ENCODE data around the gene SHROOM3. TPM values are rescaled to one million over a fixed set of nuclear protein-coding genes. Genes with fewer than 3 reads are reported as not detected.
A peak's percentile ranks its signal among the peaks of the same experiment; 100 is the strongest.

SHROOM3 gene
- total RNA-seq, 4 donors from 2014 or later, result 44.4 to 101 (median 88.5) TPM

DNA sequence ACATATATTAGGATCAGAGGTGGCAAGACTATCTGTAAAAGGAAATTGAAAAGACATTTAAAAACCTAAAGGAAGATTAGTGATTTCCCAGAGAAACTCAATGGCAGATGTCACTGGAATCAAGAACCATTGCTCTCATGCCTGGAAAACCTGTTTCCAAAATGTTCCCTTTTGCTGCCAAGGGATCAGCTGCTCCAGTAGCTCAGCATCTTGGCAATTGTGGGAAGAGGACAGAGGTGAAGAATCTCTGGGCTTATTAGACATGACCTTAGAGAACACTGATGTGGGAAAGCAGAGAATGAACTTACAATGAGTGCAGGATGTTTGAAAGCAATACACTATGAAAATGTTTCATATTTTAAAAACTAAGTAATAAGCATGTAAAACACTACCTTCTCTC is 98.3 kb downstream of the SHROOM3 start:
- Histone ChIP-seq H3K4me1 (peaks cover 14 to 32% (median 24%) of the 10 kb centered on the region in 4 donors), H3K27ac (replicated peaks in 1 of 4) (peak overlapping the region in 2 of 4 donors; percentile 8 to 51), H3K9me3 (no peaks in the 10 kb centered on the region), H3K36me3 (no peaks in the 10 kb centered on the region), H3K27me3 (no peaks in the 10 kb centered on the region), H3K4me3 (no peak overlapping the region)
- DNase-seq (ENCODE audit: extremely low spot score), result no peak
- intact Hi-C loops (cut with DNase I), result no loop called here
- TF ChIP-seq POLR2AphosphoS5 (IDR thresholded peaks at IDR 0.05) (peak in 1 of 2 donors; percentile 48), CTCF (IDR thresholded peaks at IDR 0.05) (no peak)

DNA sequence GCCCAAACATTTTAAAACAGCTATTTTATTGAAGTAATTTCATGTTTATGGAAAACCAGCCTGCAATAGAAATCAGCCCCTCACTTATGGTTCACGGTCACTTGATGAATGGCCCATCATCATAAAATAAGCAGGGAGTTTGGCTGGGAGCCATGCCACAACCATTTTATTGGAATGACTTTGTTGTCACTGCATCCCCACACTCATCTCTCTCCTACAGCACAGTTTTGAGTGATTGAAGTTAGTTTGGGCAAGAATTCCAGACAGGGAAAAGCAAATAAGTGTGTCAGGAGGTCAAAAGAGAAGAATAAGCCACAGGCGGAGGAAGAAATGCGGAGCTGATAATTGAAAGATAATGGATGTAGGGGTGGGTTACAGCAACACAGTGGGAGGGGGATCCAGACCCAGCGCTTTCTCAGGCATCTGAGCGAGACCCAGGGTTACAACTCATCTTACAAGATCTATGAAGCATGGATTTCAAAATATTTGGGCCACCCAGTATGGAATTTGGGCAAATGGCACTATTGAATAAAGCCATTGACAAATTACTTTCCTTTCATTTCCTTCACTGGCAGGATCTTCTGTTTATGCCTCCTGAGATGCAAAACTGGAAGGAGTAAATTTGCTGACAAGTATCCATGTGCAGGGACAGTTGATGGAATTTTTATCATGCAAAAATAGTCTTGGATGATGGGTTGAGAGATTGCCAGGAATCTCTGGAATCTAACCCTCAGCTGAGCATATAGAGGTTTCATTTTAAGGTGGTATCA is 100.8 kb downstream of the SHROOM3 start:
- H3K27ac ChIP-seq (replicated peaks in 1 of 4), result no peak overlapping the region
- no peaks in the 10 kb centered on the region for H3K27me3 ChIP-seq
- TF ChIP-seq POLR2A (IDR thresholded peaks at IDR 0.05; ENCODE audit: low read depth), result no peak
- TF ChIP-seq EP300 (IDR thresholded peaks at IDR 0.05), result no peak
- no peak for TF ChIP-seq POLR2AphosphoS5 (IDR thresholded peaks at IDR 0.05)
- no peak for TF ChIP-seq CTCF (IDR thresholded peaks at IDR 0.05)
- H3K4me3 ChIP-seq, result no peak overlapping the region
- no peaks in the 10 kb centered on the region for H3K36me3 ChIP-seq
- DNase-seq (ENCODE audit: extremely low spot score), result no peak
- H3K4me1 ChIP-seq, result peaks cover 16 to 32% (median 24%) of the 10 kb centered on the region in 4 donors
- intact Hi-C loops (cut with DNase I), result no loop called here
- H3K9me3 ChIP-seq, result no peaks in the 10 kb centered on the region
- 81% methylated on average over 5 of the region's 5 CpGs for WGBS

DNA sequence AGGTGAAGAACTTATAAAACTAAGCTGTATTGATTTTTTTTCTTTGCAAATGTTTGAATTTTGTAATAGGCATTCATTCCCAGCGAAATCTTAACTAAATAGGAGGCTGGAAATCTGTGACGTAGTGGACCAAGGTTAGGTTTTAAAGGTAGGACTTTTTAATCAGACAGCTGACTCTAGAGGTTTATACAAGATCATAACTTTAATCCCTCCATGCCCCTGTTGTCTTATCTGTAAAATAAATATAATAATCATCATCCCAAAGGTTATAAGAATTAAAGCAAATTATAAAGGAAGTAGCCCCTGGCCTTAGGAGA is 101.3 kb downstream of the SHROOM3 start:
- WGBS, result 66% methylated on average over 2 of the region's 2 CpGs
- H3K9me3 ChIP-seq, result no peaks in the 10 kb centered on the region

GRCh38 chr4:76538296-76538695 is 103.3 kb downstream of the SHROOM3 start:
- Histone ChIP-seq H3K27me3 (no peaks in the 10 kb centered on the region), H3K4me3 (no peak overlapping the region), H3K4me1 (peaks cover 10 to 21% (median 11%) of the 10 kb centered on the region in 4 donors), H3K36me3 (no peaks in the 10 kb centered on the region), H3K9me3 (no peaks in the 10 kb centered on the region), H3K27ac (replicated peaks in 1 of 4) (no peak overlapping the region)
- TF ChIP-seq CTCF (IDR thresholded peaks at IDR 0.05), result no peak
- no peak for TF ChIP-seq POLR2A (IDR thresholded peaks at IDR 0.05; ENCODE audit: low read depth)
- TF ChIP-seq POLR2AphosphoS5 (IDR thresholded peaks at IDR 0.05), result no peak
- TF ChIP-seq EP300 (IDR thresholded peaks at IDR 0.05), result no peak
- no peak for DNase-seq (ENCODE audit: extremely low spot score)
- intact Hi-C loops (cut with DNase I), result no loop called here

More for the DNA sequence above, 101.3 kb downstream of the SHROOM3 start:
- no peak overlapping the region for H3K27ac ChIP-seq (replicated peaks in 1 of 4)
- H3K36me3 ChIP-seq, result no peaks in the 10 kb centered on the region
- TF ChIP-seq POLR2A (IDR thresholded peaks at IDR 0.05; ENCODE audit: low read depth) (no peak), EP300 (IDR thresholded peaks at IDR 0.05) (no peak), CTCF (IDR thresholded peaks at IDR 0.05) (no peak), POLR2AphosphoS5 (IDR thresholded peaks at IDR 0.05) (no peak)
- peaks cover 16 to 32% (median 21%) of the 10 kb centered on the region in 4 donors for H3K4me1 ChIP-seq
- H3K27me3 ChIP-seq, result no peaks in the 10 kb centered on the region
- no peak overlapping the region for H3K4me3 ChIP-seq
- DNase-seq (ENCODE audit: extremely low spot score), result no peak
- intact Hi-C loops (cut with DNase I), result no loop called here

GRCh38 chr4:76539979-76540378 is 105.0 kb downstream of the SHROOM3 start:
- H3K9me3 ChIP-seq, result no peaks in the 10 kb centered on the region
- intact Hi-C loops (cut with DNase I), result no loop called here
- H3K4me3 ChIP-seq, result no peak overlapping the region
- WGBS, result 94% methylated on average over 6 of the region's 6 CpGs
- DNase-seq (ENCODE audit: extremely low spot score), result no peak
- TF ChIP-seq CTCF (IDR thresholded peaks at IDR 0.05) (no peak), EP300 (IDR thresholded peaks at IDR 0.05) (no peak), POLR2AphosphoS5 (IDR thresholded peaks at IDR 0.05) (no peak), POLR2A (IDR thresholded peaks at IDR 0.05; ENCODE audit: low read depth) (no peak)
- no peak overlapping the region for H3K27ac ChIP-seq (replicated peaks in 1 of 4)
- peaks cover 2 to 14% (median 9%) of the 10 kb centered on the region in 4 donors for H3K4me1 ChIP-seq
- H3K36me3 ChIP-seq, result no peaks in the 10 kb centered on the region
- H3K27me3 ChIP-seq, result no peaks in the 10 kb centered on the region

All from esophagus muscularis mucosa (tissue), 4 donors.